ENCODE results near the gene ZBTB7A.

Gene ZBTB7A

GRCh38 chr19:4066176-4066606 is 508 bp downstream of the ZBTB7A start:
- DNase-seq, result no peak

GRCh38 chr19:4065430-4066175 is 1.1 kb downstream of the ZBTB7A start:
- DNase-seq, result peak; percentile 76 to 90

DNA sequence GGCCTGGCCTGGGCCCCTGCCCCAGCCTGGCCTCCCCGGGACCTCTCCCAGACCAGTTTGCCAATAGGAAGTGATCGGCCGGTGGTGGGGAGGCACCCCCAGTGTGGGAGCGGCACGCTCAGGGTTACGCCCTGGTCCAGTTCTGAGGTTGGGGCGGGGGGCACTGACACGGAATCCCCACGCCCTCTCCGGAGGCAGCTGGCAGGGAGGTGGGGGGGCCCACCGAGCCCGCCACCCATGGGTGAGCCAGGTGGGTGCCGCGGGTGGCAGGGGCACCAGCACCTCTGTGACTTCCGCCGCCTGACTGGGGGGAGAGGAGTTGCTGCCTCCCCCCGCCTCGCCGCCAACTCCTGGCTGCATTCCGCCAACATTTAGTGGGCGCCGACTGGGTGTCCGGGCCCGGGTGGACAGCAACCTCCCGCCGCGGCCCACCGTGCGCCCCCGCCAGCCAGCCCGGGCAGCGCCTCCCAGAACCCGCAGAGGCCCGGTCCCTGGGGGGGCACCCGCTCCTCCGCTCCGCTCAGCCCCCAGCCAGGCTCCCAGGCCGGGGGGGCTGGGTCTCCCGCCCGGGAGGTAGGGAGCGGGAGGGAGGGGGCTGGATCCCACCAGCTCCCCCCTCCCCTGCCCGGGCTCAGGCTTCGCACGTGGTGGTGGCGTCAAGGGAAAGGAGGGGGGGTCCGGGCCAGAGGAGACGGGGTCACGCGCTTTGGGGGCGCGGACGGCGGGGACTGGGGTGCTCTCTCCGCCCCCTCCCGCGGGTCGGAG is 2.0 kb downstream of the ZBTB7A start:
- no peak for DNase-seq

- no peak for DNase-seq
Measured at GRCh38 chr19:4064149-4064495, 2.6 kb downstream of the ZBTB7A start.

- DNase-seq, result no peak
Measured at GRCh38 chr19:4063369-4064148, 3.1 kb downstream of the ZBTB7A start.

DNA sequence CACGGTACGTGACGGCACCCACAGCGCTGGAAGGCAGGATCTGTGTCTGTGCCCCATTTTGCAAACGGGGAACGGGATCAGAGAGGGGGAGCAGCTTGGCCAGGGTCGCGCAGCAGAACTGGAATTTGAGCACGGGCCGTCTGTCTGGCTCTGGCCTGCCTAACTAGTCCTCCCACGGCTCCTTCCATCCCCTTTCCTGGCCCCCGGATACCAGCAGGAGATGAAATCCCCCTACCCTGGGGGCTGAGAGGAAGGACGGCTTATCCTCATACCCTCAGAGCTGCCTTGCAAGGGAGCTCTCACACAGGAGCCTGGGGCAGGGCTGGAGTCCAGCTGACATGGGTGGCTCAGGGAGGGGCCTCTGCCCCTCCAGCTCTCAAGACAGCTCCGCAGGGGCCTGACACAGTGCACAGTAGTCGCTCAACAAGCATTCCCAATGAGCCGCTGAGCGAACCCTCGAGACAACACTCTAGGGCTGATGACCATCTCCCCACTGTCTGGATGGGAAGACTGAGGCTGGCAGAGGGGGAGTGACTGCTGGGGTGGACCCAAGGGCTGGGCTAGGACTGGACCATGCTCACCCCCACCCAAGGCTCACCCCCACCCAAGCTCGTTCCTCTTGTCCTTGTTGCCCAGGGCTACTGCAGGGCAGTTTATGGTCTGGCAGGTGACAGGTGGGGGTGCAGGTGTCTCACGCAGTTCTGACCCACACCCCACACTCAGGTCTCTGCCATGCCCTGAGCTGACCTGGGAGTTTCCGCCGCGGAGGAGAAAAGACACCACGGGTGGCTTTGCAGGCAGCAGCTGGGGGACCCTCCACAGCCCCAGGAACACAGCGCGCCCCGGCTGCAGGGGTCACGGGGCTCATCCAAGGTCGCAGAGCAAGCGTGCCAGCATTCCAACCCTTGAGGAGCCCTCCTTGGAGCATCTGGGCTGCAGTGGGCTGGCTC is 4.0 kb downstream of the ZBTB7A start:
- DNase-seq, result no peak

DNA sequence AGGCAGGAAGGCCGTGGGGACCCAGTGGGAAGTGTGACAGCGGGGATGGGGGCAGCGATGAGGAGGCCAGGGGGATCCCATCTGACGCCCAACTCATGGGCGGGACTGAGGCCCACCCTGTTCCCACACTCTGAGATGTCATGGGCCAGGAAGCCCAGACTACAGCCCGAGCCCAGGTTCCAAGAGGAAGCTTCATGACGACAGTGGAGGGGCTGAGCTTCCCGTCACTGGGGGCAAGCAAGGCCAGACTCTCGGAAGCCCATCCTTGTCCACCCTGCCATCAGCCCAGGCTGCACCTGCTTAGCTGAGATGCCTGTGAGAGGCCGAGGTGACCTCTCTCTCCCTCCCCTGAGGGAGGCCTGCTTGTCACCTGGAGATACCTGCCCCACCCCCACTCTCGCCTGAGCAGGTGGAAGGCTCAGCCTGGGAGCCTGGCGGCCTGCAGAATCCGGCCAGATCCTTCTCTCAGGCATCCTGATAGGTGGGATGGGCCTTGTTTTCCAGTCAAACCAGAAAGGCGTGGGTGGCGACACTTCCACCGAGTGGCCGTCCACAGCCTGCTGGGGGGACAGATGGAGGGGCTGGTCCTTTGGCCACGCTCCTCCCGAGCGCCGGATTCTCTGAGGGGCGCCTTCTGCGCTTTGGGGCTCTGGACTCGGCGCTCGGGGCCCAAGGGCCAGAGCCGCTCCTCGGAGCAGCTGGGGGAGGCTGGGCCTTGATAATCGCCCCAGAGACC is 4.8 kb downstream of the ZBTB7A start:
- DNase-seq, result no peak

DNA sequence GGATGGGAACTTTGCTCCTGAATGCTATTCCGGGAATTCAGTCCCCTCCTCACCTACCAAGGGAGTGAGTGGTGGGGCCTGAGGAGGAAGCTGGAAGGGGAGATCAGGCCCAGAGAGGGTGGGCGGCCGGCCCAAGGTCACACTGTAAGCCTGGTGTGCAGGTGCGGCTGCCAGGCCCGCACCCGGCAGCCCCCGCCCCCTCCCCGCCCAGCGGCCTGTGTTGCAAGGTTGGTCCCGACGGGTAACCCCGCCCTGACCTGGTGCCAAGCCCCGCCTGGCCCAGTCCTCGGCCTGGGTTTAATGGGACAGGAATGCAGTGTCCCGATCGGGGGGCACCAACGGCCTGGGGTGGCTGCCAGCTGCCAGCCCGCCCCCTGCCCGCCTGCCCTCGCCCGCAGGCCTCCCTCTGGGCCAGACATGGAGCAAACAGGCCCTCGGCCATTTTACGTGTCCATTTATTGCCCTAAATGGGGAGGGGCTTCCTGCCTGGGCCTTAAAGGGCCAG is 5.5 kb downstream of the ZBTB7A start:
- DNase-seq, result no peak

DNA sequence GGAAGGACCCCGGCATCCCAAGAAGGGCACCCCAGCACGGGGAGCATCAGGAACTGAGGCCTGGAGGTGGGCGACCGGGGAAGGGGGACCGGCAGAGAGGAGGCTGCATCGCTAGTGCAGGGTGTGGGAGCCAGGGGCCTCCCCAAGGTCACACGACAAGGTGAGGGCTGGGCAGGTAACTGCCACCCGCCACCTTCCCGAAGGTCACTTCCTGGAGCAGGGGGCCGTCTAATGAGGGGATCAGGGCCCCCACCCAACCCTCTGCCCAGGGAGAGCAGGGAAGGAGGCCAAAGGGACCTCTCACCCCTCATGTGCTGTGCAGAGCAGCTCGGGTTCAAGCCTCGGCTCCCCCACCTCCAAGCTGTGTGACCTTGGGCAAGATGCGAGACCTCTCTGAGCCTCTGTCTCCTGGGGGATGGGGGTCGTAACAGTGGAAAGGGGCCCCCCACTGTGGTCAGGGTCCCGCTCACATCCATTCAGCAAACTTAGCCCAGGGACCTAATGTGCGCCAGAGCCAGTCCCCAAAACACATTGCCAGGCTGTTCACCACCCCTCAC is 6.0 kb downstream of the ZBTB7A start:
- no peak for DNase-seq

DNA sequence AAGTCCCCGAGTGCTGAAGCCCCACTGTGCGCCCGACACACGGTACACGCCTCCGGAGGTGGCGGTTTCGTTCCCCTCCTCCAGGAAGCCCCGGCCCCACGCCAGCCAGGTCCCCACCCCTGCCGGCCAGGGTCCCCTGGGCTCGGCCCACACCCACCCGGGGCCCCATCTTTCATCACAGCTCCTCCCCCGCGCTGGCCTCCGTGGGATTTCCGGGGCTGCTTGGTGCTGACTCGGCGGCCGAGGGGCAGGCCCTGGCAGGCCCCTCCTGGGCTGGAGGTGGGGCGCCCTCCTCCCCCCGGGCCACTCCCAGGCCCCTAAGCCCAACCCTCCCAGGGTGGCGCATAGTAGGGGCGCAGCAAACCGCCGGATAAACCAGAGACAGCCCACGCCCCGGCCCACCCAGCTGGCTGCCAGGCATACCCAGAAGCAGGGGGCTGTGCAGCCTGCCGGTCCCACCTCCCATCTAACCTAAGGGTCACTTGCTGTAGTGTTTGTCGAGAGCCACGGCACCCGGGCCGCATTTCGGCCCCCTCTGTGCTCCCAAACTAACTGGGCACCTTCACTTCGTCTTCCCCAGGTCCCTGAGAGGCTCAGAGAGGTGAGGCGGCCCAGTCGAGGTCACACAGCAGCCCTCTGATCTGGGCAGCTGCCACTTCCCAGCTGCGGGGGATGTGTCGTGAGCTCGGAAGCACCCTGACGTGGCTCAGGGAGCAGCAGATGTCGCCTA is 6.6 kb downstream of the ZBTB7A start:
- no peak for DNase-seq

DNA sequence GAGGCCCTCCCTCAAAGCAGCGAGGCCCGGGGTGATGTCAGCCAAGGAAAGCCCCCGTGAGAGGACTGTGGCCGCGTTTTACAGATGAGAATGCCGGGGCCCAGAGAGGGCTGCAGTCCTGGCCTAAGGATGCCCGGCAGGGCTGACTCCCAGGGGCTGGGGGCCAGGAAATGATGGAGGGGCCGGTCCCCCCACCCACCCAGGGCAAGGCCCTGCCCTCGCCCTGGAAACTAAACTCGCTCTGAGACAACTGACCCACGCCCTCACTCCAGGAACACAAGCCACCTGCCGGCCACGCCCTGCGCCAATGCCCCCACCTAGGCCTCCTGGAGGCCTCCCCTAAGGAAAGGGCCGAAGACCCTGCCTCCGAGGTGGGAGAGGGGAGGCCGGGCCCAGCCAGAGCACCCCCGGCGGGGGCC is 7.2 kb downstream of the ZBTB7A start:
- DNase-seq, result no peak

DNA sequence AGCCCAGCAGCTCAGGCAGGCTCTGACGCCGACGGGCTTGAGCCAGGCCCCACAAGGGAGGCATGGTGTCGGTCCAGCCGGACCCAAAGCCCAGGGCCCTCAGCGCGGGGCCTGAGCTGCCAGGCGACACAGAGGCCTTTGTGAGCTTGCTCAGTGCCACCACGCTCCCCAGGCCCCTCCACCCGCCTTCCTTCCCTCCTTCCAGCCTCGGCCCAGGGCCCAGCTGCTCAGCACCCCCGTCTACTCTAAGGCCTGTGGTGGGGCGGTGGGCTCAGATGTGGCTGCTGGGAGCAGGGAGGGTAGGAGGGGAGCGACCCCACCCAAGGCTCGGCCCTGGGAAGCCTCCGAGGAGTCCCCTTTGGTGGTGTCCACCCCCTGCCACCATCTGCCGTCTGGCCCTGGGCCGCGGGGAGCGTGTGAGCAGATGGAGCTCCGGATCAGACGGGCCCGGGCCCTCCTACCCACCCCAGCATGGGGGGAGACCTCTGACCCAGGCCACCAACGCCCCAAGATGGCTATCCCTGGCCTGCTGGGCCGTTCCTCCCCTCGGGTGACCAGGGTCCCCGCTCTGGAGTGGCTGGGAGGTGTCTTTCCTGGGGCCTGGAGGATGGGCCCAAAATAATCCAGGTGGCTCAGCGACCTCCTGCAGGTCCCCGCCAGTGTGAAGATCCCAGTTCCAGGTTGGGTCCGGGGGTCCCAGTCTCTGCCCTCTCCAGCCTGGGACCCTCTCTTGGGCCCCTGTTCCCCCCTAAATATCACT is 7.8 kb downstream of the ZBTB7A start:
- no peak for DNase-seq

DNA sequence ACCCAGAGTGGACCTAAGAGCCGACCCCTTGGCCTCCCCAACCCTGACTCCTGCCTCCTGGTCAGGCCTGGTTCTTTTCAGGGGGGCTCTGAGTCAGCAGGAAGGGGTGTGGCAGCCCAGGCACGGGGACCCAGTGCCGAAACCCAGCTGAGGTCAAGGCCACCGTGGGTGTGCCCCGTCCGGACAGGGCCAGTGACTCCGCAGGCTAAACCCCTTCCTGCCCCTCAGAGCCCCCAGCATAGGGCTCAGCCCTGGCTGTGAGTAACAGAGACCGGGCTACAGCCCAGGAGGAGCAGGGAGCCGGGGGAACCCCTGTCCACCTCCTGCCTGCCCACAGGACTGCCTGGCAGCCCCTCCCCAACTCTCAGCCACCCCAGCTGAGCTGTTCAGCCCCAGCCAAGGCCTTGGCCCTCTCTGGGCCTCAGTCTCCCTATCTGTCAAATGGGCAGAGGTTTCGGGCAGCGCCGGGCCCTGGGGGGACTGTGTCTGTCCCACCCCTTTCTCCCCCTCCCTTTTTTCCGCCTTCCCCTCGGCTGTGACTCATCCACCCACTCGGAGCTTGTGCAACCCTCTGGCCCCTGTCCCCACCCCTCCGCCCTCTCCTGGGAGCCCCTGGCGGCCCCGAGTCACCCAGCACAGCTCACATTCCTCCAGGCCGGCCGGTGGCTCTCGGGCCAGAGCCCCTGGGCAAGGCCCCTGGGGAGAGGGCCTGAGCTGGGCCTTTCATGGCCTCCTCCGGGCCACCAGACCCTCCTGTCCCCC is 8.6 kb downstream of the ZBTB7A start:
- no peak for DNase-seq

- no peak for DNase-seq
Measured at GRCh38 chr19:4055209-4055552, 11.5 kb downstream of the ZBTB7A start.

GRCh38 chr19:4054441-4055208 is 12.1 kb downstream of the ZBTB7A start:
- no peak for DNase-seq

DNA sequence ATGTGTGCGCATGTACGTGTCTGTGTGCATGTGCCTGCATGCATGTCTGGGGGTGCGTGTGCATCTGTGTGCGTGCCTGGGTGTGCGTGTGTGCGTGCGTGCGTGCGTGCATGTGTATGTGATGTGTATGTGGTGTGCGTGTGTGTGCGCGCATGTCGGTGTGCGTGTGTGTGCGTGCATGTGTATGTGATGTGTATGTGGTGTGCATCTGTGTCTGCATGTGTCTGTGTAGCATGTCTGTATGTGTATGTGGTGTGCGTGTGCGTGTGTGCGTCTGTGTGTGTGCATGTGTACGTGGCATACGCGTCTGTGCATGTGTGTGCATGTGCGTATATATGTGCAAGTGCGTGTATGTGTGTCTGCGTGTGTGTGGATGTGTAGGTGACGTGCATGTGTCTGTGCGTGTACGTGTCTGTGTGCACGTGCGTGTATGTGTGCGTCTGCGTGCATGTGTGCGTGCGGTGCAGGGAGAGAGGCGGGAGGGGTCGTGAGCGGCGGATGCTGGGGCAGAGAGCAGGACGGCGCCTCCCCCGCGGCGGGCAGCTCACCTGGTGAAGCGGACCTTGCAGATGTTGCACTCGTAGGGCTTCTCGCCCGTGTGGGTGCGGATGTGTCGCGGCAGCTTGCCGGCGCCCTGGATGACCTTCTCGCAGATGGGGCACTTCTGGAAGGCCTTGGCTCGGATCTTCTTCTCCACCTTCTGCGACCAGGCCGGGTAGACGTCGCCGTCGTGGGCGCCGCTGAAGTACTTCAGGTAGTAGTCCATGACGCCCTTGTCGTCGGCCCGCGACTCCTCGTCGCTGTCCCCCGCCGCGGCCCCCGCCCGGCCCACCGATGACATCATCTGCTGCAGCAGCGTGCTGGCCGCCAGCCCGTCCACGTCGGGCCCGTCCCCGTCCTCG is 13.0 kb downstream of the ZBTB7A start:
- DNase-seq, result no peak

GRCh38 chr19:4052993-4053422 is 13.7 kb downstream of the ZBTB7A start:
- DNase-seq, result no peak

Measured in NCI-H1930 (cell line).